Left ventricle myocardium inferior (tissue), 1 donor: ENCODE results near the gene SLC23A2. TPM values are rescaled to one million over a fixed set of nuclear protein-coding genes. Genes with fewer than 3 reads are reported as not detected.

ENCODE experiments used
- DNase-seq: peaks from one replicate; pipeline ENCODE4 v3.0.0-alpha.2; 2020
- H3K27ac ChIP-seq: fragments of 200-600 bp; replicated peaks from 2 replicates; pipeline ENCODE4 v1.8.0; 2021
- H3K27me3 ChIP-seq: fragments of 200-600 bp; 2 replicates; pipeline ENCODE4 v1.8.0; 2021; ENCODE audit warnings: low read depth
- H3K36me3 ChIP-seq: fragments of 200-600 bp; 2 replicates; pipeline ENCODE4 v1.8.0; 2021
- H3K4me1 ChIP-seq: fragments of 200-600 bp; 2 replicates; pipeline ENCODE4 v1.8.0; 2021
- H3K4me3 ChIP-seq: fragments of 200-600 bp; 2 replicates; pipeline ENCODE4 v1.8.0; 2021; ENCODE audit warnings: mild to moderate bottlenecking, moderate library complexity
- H3K9me3 ChIP-seq: fragments of 200-600 bp; replicated peaks from 2 replicates; pipeline ENCODE4 v1.8.0; 2021
- CTCF ChIP-seq: fragments of 200-600 bp; IDR thresholded peaks from 2 replicates; pipeline ENCODE4 v1.8.0; 2021; ENCODE audit warnings: antibody characterized with exemption, mild to moderate bottlenecking, borderline replicate concordance
- intact Hi-C: fragments of 100-400 bp; cut with micrococcal nuclease; formaldehyde crosslinking; loops from one replicate; pipeline ENCODE4 v1.11.0; 2022
- total RNA-seq: library from RNA; stranded (reverse); fragmentation: NEBNext Ultra II Directional; extraction: Animal tissue kit (Norgen Biotek cat#: 25700); gene quantifications from one replicate; pipeline ENCODE4 v1.2.1, GENCODE V29; 2021
- donor health status: DM: no; HTN: yes; CAD: no; lungs with severe emphysema.

SLC23A2 gene
- total RNA-seq, 1 donor from 2014 or later: 6.3 TPM

DNA sequence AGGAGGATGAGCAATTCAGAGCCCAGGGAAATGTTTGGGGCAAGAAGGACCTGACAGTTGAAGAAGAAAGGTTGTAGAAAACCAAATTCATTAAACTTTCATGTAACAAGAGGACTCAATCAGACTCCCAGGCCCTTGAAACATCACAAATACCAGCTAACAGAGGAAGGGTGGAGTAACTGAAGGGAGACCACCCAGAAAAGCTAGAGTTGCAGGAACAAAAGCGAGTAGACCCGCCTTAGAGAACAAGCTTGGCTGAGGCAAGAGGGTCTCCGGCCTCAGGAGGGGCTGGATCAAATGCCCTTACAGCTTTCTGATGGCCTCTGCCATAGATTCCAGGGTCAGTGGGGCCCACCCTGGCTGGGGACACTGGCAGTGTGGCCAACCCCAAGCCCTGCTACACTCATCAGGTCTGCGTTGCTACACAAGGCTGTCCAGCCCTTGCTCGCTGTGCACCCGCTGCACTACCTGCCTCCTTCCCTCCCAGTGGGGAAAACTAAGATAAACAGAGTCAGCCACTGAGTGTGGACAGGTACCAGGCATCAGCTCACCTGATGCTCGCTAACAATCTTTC, 110.0 kb downstream of the SLC23A2 start:
- intact Hi-C loops: no loop called here
- Histone ChIP-seq H3K27me3 (no peaks in the 10 kb centered on the region), H3K9me3 (no peaks in the 10 kb centered on the region), H3K4me3 (no peak overlapping the region), H3K36me3 (peaks cover 16% of the 10 kb centered on the region), H3K4me1 (peaks cover 11% of the 10 kb centered on the region), H3K27ac (no peak overlapping the region)
- no peak for DNase-seq
- TF ChIP-seq CTCF: no peak

DNA sequence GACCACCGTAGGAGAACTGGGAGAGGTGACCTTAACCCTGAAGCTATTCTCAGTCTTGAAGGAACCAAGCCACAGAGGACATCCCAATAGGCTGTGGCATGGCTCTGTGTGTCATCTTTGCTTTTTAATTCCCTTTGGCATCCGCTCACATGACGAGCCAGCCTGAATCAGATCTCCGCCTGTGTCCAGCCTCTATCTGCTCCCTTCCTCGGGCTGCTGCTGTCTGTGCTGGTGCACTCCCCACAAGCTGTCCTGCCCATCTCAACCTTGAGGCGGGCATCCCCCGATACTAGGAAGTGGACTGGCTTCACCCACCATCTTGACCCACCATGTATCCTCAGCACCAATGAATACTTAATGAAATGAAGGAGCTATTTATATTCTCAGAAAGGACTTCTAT, 111.9 kb downstream of the SLC23A2 start:
- H3K36me3 ChIP-seq: peaks cover 18% of the 10 kb centered on the region
- no peak for TF ChIP-seq CTCF
- intact Hi-C loops: no loop called here

DNA sequence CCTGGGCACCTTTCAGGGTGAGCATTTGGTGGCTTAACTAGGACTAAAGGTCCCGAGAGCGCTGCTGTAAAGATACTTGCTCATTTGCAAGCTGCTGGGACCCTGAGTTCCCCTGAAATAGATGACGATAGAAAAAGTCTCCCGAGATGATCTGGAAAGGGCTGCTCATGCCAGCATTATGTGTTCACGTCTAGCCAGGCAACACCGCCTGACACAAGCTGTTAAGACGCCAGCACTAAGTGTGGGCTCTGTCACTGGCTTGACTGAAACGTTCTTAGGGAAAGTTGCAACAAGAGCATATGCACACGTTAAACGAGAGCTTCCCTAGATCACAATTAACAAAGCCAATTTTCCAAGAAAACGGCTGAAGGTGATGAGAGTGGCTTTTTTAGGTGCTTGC, 113.7 kb downstream of the SLC23A2 start:
- TF ChIP-seq CTCF: no peak
- H3K4me1 ChIP-seq: no peaks in the 10 kb centered on the region
- H3K4me3 ChIP-seq: no peak overlapping the region
- H3K27me3 ChIP-seq: no peaks in the 10 kb centered on the region
- no peaks in the 10 kb centered on the region for H3K9me3 ChIP-seq
- intact Hi-C loops: no loop called here
- no peak for DNase-seq
- no peak overlapping the region for H3K27ac ChIP-seq
- peaks cover 35% of the 10 kb centered on the region for H3K36me3 ChIP-seq

More for the DNA sequence above, 111.9 kb downstream of the SLC23A2 start:
- Histone ChIP-seq H3K9me3 (no peaks in the 10 kb centered on the region), H3K4me1 (peaks cover 3% of the 10 kb centered on the region), H3K27ac (no peak overlapping the region), H3K4me3 (no peak overlapping the region), H3K27me3 (no peaks in the 10 kb centered on the region)
- DNase-seq: no peak

GRCh38 chr20:4886771-4887527, 114.4 kb downstream of the SLC23A2 start:
- no peak overlapping the region for H3K27ac ChIP-seq
- no peaks in the 10 kb centered on the region for H3K27me3 ChIP-seq
- intact Hi-C loops: no loop called here
- no peaks in the 10 kb centered on the region for H3K9me3 ChIP-seq
- no peaks in the 10 kb centered on the region for H3K4me1 ChIP-seq
- H3K4me3 ChIP-seq: no peak overlapping the region
- H3K36me3 ChIP-seq: peaks cover 41% of the 10 kb centered on the region
- TF ChIP-seq CTCF: no peak
- no peak for DNase-seq

DNA sequence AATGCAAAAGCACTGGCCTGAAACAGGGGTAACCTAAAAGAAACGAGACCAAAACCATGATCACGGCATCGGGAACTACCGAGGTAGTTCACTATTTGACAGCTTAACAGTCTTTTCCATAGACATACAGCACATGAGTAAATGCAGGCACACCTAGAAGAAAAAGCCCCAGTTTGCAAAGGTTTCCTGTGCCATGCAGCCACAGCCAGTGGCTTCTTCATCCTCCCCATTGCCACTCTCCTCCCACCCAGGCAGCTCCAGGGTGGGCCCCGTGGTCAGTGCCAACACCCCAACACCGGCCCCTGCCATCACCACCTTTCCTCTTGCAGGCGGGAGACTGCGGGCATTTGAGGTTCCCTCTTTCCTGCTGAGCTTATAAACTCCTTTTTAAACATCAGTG, 115.4 kb downstream of the SLC23A2 start:
- Histone ChIP-seq H3K36me3 (peaks cover 46% of the 10 kb centered on the region), H3K9me3 (no peaks in the 10 kb centered on the region), H3K4me3 (no peak overlapping the region), H3K4me1 (no peaks in the 10 kb centered on the region), H3K27me3 (no peaks in the 10 kb centered on the region), H3K27ac (no peak overlapping the region)
- no peak for TF ChIP-seq CTCF
- no peak for DNase-seq
- intact Hi-C loops: no loop called here
